ENCODE results near the gene LDLRAD3.
A peak's percentile ranks its signal among the peaks of the same experiment; 100 is the strongest.

Gene LDLRAD3

DNA sequence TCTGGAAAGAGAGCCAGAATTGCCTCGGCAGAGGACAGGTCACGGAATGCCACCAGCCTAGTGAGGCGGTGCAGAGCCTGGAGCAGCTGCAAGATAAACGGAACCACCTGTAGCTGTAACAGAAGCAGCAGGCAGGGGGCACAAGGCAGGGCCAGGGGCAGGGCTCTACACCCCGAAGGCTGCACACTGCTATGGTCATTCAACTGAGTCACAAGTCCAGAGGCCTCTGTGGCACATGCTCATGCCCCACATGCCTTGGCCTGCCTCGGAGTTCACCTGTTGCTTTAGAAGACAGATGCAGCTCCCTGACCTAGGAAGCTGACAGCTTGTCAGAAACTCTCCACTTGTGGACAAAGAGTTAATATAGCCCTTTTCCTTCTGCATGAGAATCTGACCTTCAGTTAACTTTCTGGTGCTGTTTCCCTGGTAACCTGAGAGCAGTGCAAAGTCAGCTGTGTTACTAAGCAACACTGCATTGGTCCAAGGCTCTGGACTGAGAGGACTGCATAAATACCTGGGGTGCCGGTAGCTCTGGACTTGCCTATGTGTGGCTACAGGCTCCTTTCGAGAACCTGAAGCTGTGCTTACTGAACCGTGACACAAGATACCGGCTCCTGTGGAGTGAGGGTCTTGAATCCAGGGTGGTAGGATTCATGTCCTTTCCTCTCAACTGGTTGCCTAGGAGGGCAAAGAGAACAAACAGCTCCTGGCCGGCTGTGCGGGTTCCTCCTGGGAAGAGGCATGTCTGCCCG is 334.8 kb downstream of the LDLRAD3 start:
- no peak overlapping the region for H3K27ac ChIP-seq
- DNase-seq (ENCODE audit: low read depth, low spot score) = no peak

DNA sequence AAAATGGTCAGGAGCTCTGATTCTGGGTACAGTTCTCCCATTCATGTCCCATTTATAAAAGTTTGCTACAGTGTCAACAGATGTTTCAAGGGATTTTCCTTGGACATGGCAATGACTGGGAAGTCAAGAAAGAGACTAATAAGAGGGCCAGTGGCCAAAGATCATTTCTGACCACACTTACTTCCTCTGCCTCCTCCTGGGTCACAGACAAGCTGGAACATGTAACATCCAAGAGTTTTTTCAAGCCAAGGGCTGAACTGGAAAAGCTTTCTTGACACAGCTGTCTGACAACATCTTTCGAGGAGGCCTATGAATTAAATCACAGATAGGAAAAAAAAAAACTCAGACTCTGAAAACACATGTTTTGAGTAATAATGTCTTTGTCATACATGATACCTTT is 336.7 kb downstream of the LDLRAD3 start:
- peak overlapping the region; percentile 17 for H3K27ac ChIP-seq
- DNase-seq (ENCODE audit: low read depth, low spot score) = no peak

Data from epithelial cell of prostate (primary cell).